Nephron (organoid): ENCODE results near the gene APLP2.

Experiments
- H3K27ac Mint-ChIP-seq, 3 experiments: 2 replicates each; pipeline ENCODE4 v1.8.0; 2020; ENCODE audit warnings: mixed read lengths in 3 of 3, mild to moderate bottlenecking in 2 of 3, moderate library complexity in 1 of 3
- H3K27me3 Mint-ChIP-seq: 2 replicates; pipeline ENCODE4 v1.8.0; 2021; ENCODE audit warnings: low read depth, mild to moderate bottlenecking, moderate library complexity, mixed read lengths
- H3K36me3 Mint-ChIP-seq: 2 replicates; pipeline ENCODE4 v1.8.0; 2020; ENCODE audit warnings: low read depth, mixed read lengths
- H3K4me1 Mint-ChIP-seq: 2 replicates; pipeline ENCODE4 v1.8.0; 2020; ENCODE audit warnings: mixed read lengths
- H3K4me3 Mint-ChIP-seq, 3 experiments: 2 replicates each; pipeline ENCODE4 v1.8.0; 2020; ENCODE audit warnings: mild to moderate bottlenecking in 3 of 3, mixed read lengths in 3 of 3, moderate library complexity in 2 of 3
- H3K9me3 Mint-ChIP-seq: 2 replicates; pipeline ENCODE4 v1.8.0; 2020; ENCODE audit warnings: mixed read lengths
- CTCF ChIP-seq, 3 experiments: fragments of 200-600 bp; sonication (generic); IDR thresholded peaks; one replicate each; pipeline ENCODE4 v1.5.0; 2021; ENCODE audit warnings: antibody characterized with exemption in 3 of 3; ENCODE audit not compliant: unreplicated experiment in 3 of 3

The APLP2 gene

DNA sequence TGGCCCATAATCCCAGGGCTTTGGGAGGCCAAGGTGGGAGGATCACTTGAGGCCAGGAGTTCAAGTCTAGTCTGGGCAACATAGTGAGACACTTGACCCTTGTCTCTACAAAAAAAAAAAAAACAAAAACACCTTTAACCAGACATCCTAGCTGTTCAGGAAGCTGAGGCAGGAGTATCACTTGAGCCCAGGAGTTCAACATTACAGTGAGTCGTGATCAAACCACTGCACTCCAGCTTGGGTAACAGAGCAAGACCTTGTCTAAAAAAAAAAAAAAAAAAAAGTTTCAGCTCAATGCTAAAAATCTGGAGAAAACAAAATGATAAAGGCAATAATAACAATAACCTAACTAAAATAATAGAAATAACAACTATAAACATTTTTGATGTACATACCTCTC is 22.6 kb upstream of the APLP2 start:
- no peak for TF ChIP-seq CTCF (IDR thresholded peaks at IDR 0.05; ENCODE audit: unreplicated experiment in 3 of 3)
- Mint-ChIP-seq H3K4me3 (no peak overlapping the region), H3K27ac (no peak overlapping the region)

DNA sequence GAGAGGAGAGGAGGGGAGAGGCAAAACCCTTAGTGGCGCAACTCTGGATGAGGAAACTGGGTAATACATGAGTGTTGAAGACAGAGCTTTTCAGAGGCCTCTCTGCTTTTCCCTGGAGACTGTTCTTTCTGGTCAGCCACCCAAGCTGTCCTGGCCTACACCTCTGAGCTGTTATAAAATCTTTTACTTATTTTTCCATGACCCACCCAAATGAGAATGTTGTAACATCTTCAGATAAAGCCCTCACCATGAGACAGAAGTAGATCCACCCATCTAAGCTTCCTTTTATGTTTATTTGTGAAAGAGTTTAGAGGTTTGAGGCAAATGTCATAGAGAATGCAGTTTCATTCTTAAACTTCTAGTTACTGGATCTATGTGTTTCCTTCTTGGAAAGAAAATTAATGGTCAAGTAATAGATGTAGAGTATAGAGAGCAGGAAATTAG is 20.3 kb upstream of the APLP2 start:
- Mint-ChIP-seq H3K36me3 (no peaks in the 10 kb centered on the region), H3K27me3 (peaks cover 3% of the 10 kb centered on the region), H3K9me3 (no peaks in the 10 kb centered on the region), H3K4me3 (no peak overlapping the region), H3K27ac (peak overlapping the region in 2 of 3 experiments; percentile 34 to 86), H3K4me1 (peaks cover 14% of the 10 kb centered on the region)
- TF ChIP-seq CTCF (IDR thresholded peaks at IDR 0.05; ENCODE audit: unreplicated experiment in 3 of 3), result no peak

More for the DNA sequence above, 22.6 kb upstream of the APLP2 start:
- H3K4me1 Mint-ChIP-seq, result peaks cover 7% of the 10 kb centered on the region
- H3K27me3 Mint-ChIP-seq, result peaks cover 3% of the 10 kb centered on the region
- no peaks in the 10 kb centered on the region for H3K36me3 Mint-ChIP-seq
- H3K9me3 Mint-ChIP-seq, result peaks cover 4% of the 10 kb centered on the region

GRCh38 chr11:130050257-130050656 is 19.4 kb upstream of the APLP2 start:
- Mint-ChIP-seq H3K9me3 (no peaks in the 10 kb centered on the region), H3K36me3 (no peaks in the 10 kb centered on the region), H3K27ac (peak overlapping the region; percentile 62 to 90 (median 86)), H3K4me3 (no peak overlapping the region), H3K4me1 (peaks cover 19% of the 10 kb centered on the region), H3K27me3 (peaks cover 3% of the 10 kb centered on the region)
- no peak for TF ChIP-seq CTCF (IDR thresholded peaks at IDR 0.05; ENCODE audit: unreplicated experiment in 3 of 3)

DNA sequence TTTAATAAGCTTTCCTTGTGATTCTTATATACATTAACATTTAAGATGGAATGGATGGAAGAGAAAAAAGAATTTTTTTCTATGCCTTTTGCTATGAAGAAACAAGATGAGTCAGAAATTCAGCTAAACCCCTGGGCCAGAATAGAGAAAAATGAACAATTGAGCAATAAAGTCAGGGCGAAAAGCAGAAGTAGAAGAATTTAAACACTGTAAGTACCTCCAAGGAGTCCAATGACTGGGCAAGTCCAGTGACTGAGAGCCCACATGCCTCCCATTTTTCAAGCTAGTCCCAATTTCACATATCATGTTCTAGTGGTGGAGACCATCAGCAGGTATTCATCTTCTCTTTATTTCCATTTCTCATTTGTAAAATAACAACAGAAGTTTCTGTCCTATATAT is 18.6 kb upstream of the APLP2 start:
- Mint-ChIP-seq H3K4me1 (peaks cover 23% of the 10 kb centered on the region), H3K27ac (no peak overlapping the region), H3K36me3 (no peaks in the 10 kb centered on the region), H3K9me3 (no peaks in the 10 kb centered on the region), H3K27me3 (peaks cover 3% of the 10 kb centered on the region), H3K4me3 (no peak overlapping the region)
- no peak for TF ChIP-seq CTCF (IDR thresholded peaks at IDR 0.05; ENCODE audit: unreplicated experiment in 3 of 3)

DNA sequence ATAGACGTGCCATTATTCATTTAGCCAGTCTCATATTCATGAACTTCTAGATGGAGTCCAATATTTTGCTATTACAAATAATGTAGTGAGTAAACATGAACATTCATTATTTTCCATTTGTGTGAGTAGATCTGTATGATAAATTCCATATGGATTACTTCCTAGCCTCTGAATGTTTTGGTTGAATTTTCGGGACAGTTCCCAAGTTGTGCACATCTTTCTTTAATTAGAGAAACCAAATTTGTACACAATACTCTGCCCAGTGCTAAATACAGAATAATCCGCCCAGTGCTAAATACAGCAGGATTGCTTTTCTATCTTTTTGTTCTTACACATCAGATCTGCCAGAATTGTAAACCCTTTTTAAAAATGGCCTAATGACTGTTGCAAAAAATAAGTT is 17.1 kb upstream of the APLP2 start:
- peaks cover 23% of the 10 kb centered on the region for H3K4me1 Mint-ChIP-seq
- H3K27me3 Mint-ChIP-seq, result peaks cover 8% of the 10 kb centered on the region
- peak overlapping the region; percentile 17 to 44 (median 30) for H3K27ac Mint-ChIP-seq
- no peak overlapping the region for H3K4me3 Mint-ChIP-seq
- H3K36me3 Mint-ChIP-seq, result no peaks in the 10 kb centered on the region
- H3K9me3 Mint-ChIP-seq, result no peaks in the 10 kb centered on the region
- no peak for TF ChIP-seq CTCF (IDR thresholded peaks at IDR 0.05; ENCODE audit: unreplicated experiment in 3 of 3)

- Mint-ChIP-seq H3K9me3 (no peaks in the 10 kb centered on the region), H3K27me3 (peaks cover 4% of the 10 kb centered on the region), H3K36me3 (no peaks in the 10 kb centered on the region), H3K4me1 (peaks cover 22% of the 10 kb centered on the region), H3K27ac (no peak overlapping the region), H3K4me3 (no peak overlapping the region)
- no peak for TF ChIP-seq CTCF (IDR thresholded peaks at IDR 0.05; ENCODE audit: unreplicated experiment in 3 of 3)
Measured at GRCh38 chr11:130054966-130055365, 14.7 kb upstream of the APLP2 start.
